Endothelial cell of umbilical vein (primary cell): ENCODE measurements around the gene TIMM17A. TPM values are rescaled to one million over a fixed set of nuclear protein-coding genes. Genes with fewer than 3 reads are reported as not detected.

Experiments
- BruUV-seq: library from RNA; stranded (reverse); fragments of 400-500 nt; replicated peaks from 2 replicates; lab custom pipeline; 2021; lab: Mats Ljungman, UMichigan
- CTCF ChIA-PET: fragments of 300-600, 350-600 bp; sonication (Branson Sonifier 250); formaldehyde crosslinking; loops from one replicate; lab custom pipeline; 2021; ENCODE audit warnings: antibody characterized with exemption, inconsistent platforms; lab: Charles Lee
- POLR2A ChIA-PET: fragments of 300-600, 350-600 bp; sonication (Branson Sonifier 250); formaldehyde crosslinking; loops from one replicate; lab custom pipeline; 2021; ENCODE audit warnings: antibody characterized with exemption, inconsistent platforms; lab: Charles Lee
- DNase-seq: peaks from one replicate; pipeline ENCODE4 v3.0.0-alpha.2; 2011; ENCODE audit warnings: low read depth, low spot score
- FAIRE-seq: peaks from 2 replicates; lab custom pipeline; 2011; peaks lifted over from hg19 to GRCh38; lab: Jason Lieb, UNC
- H2AFZ ChIP-seq: 2 replicates; pipeline ENCODE4 v1.6.0; 2012; ENCODE audit warnings: low read depth, low read length, control low read depth, inconsistent platforms
- H3K27ac ChIP-seq: 2 replicates; pipeline ENCODE4 v1.5.1; 2011; ENCODE audit warnings: low read depth, mild to moderate bottlenecking, control low read depth, low read length, moderate library complexity; ENCODE audit not compliant: insufficient read depth
- H3K27me3 ChIP-seq, 2 experiments: 2 replicates each; pipeline versions ENCODE4 v1.6.0 to v1.6.1; 2011; ENCODE audit warnings: low read length in 2 of 2, mixed read lengths in 1 of 2; ENCODE audit not compliant: control insufficient read depth in 2 of 2, insufficient read depth in 2 of 2
- H3K36me3 ChIP-seq, 2 experiments: 2 replicates in 1 of 2; 3 replicates in 1 of 2; pipeline ENCODE4 v1.5.1; 2011; ENCODE audit warnings: low read length in 2 of 2, mild to moderate bottlenecking in 1 of 2, moderate library complexity in 1 of 2; ENCODE audit not compliant: control insufficient read depth in 2 of 2, insufficient read depth in 2 of 2; ENCODE audit errors: extremely low read depth in 1 of 2
- H3K4me1 ChIP-seq: 3 replicates; pipeline ENCODE4 v1.5.1; 2011; ENCODE audit warnings: mild to moderate bottlenecking, low read length; ENCODE audit not compliant: control insufficient read depth, insufficient read depth; ENCODE audit errors: extremely low read depth
- H3K4me2 ChIP-seq: 2 replicates; pipeline ENCODE4 v1.6.1; 2011; ENCODE audit warnings: low read length, control low read depth, mixed read lengths; ENCODE audit not compliant: insufficient read depth
- H3K4me3 ChIP-seq, 3 experiments: fragments of 200-600 bp in 1 of 3; sonication (generic), shearing (Covaris generic) in 1 of 3; replicated peaks in 1 of 3; 2 replicates each; pipeline ENCODE4 v1.5.1; 2011 to 2016; ENCODE audit warnings: control low read depth in 3 of 3, low read length in 3 of 3, mild to moderate bottlenecking in 2 of 3, inconsistent platforms in 1 of 3, low read depth in 1 of 3, moderate library complexity in 1 of 3; ENCODE audit not compliant: insufficient read depth in 1 of 3
- H3K79me2 ChIP-seq: 2 replicates; pipeline ENCODE4 v1.6.0; 2012; ENCODE audit warnings: low read length, inconsistent platforms; ENCODE audit not compliant: control insufficient read depth, insufficient read depth
- H3K9ac ChIP-seq: replicated peaks from 2 replicates; pipeline ENCODE3; 2011; ENCODE audit warnings: low read length, control low read depth; ENCODE audit not compliant: insufficient read depth; ENCODE audit errors: extremely low read depth
- H3K9me1 ChIP-seq: replicated peaks from 3 replicates; pipeline ENCODE4 v1.6.0; 2011; ENCODE audit warnings: mild to moderate bottlenecking, low read length; ENCODE audit not compliant: control insufficient read depth, insufficient read depth; ENCODE audit errors: extremely low read depth
- H3K9me3 ChIP-seq: replicated peaks from 2 replicates; pipeline ENCODE4 v1.5.1; 2012; ENCODE audit warnings: low read length, inconsistent platforms; ENCODE audit not compliant: control insufficient read depth, insufficient read depth
- H4K20me1 ChIP-seq: replicated peaks from 2 replicates; pipeline ENCODE3; 2011; ENCODE audit warnings: mild to moderate bottlenecking, low read length; ENCODE audit not compliant: control insufficient read depth, insufficient read depth; ENCODE audit errors: extremely low read depth
- CTCF ChIP-seq, 2 donors: IDR thresholded peaks; 1 replicate in 1 of 2; 2 replicates in 1 of 2; pipeline ENCODE4 v1.5.1; 2011; ENCODE audit warnings: low read length in 2 of 2, mild to moderate bottlenecking in 2 of 2, moderate library complexity in 2 of 2, control low read depth in 1 of 2, inconsistent platforms in 1 of 2, low read depth in 1 of 2; ENCODE audit not compliant: insufficient read depth in 1 of 2; ENCODE audit errors: extremely low read depth in 1 of 2
- EZH2 ChIP-seq: IDR thresholded peaks from 2 replicates; pipeline ENCODE4 v1.6.1; 2012; ENCODE audit warnings: borderline replicate concordance, low read depth, mild to moderate bottlenecking, moderate library complexity, low read length, inconsistent platforms; ENCODE audit not compliant: severe bottlenecking
- FOS ChIP-seq: IDR thresholded peaks from 2 replicates; pipeline ENCODE4 v1.6.1; 2011; ENCODE audit warnings: mild to moderate bottlenecking, low read length, moderate library complexity, borderline replicate concordance; ENCODE audit not compliant: insufficient read depth
- GATA2 ChIP-seq: IDR thresholded peaks from 2 replicates; pipeline ENCODE4 v1.7.0; 2011; ENCODE audit warnings: low read depth, mild to moderate bottlenecking, moderate library complexity, mixed read lengths, low read length; ENCODE audit not compliant: insufficient read length, insufficient read depth
- JUN ChIP-seq: IDR thresholded peaks from 2 replicates; pipeline ENCODE4 v1.6.1; 2011; ENCODE audit warnings: borderline replicate concordance, low read depth; ENCODE audit not compliant: insufficient read length, insufficient read depth
- MAX ChIP-seq: IDR thresholded peaks from 2 replicates; pipeline ENCODE4 v1.6.1; 2011; ENCODE audit not compliant: insufficient read depth, insufficient read length
- MYC ChIP-seq: IDR thresholded peaks from one replicate; pipeline ENCODE4 v1.6.1; 2011; ENCODE audit warnings: mild to moderate bottlenecking, low read depth, low read length
- POLR2A ChIP-seq: IDR thresholded peaks from 2 replicates; pipeline ENCODE4 v1.6.1; 2012; ENCODE audit warnings: low read depth, mild to moderate bottlenecking, control low read depth, low read length
- POLR2AphosphoS5 ChIP-seq: IDR thresholded peaks from 2 replicates; pipeline ENCODE4 v1.6.1; 2012; ENCODE audit warnings: low read depth, mild to moderate bottlenecking, control low read depth, low read length, moderate library complexity; ENCODE audit not compliant: insufficient read depth
- dilution Hi-C: fragments of 300-500 bp; cut with MboI; formaldehyde crosslinking; loops from one replicate; pipeline ENCODE4 v1.15.0; 2019; ENCODE audit warnings: low sequenced_read_pairs; ENCODE audit not compliant: extremely low pct_ligation_motif_present
- intact Hi-C: fragments of 100-400 bp; cut with micrococcal nuclease; formaldehyde crosslinking; loops from one replicate; pipeline ENCODE4 v1.10.0; 2022
- polyA plus RNA-seq, 4 experiments: library from polyadenylated mRNA; depleted of rRNA in 3 of 4; stranded (reverse) in 3 of 4; unstranded in 1 of 4; fragments of >200 nt; gene quantifications; 2 replicates each; pipeline versions ENCODE4 v1.2.1 to v1.2.3, GENCODE V29; 2011 to 2012; ENCODE audit warnings: missing spikeins in 1 of 4
- total RNA-seq: library from RNA; stranded (reverse); gene quantifications from 2 replicates; pipeline ENCODE4 v1.2.3, GENCODE V29; 2021

Gene TIMM17A
- total and polyA plus RNA-seq, 2 donors (not counting 3 experiments of a cell fraction or from before 2014, with no cell fraction given), result 57.9 to 105 TPM

DNA sequence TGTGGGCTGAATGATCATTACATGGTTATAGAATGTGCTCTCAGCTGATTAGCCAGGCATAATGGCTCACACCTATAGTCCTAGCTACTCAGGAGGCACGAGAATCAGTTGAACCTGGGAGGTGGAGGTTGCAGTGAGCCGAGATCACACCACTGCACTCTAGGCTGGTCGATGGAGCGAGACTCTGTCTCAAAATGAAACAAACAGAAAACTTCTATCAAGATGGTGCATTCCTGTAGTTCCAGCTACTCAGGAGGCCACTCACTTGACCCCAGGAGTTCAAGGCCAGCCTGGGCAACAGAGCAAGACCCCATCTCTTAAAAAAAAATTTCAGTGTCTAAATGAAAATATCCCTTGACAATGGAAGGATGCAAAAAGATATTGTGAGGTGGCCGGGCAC is 10.9 kb downstream of the TIMM17A start:
- no peak overlapping the region for H3K27ac ChIP-seq
- H3K36me3 ChIP-seq, result peaks cover 18 to 24% of the 10 kb centered on the region in 2 experiments
- FAIRE-seq (no peak), DNase-seq (no peak)
- TF ChIP-seq POLR2AphosphoS5, result no peak
- no peak for TF ChIP-seq MAX
- TF ChIP-seq JUN, result no peak
- no peak for TF ChIP-seq MYC
- no peak for TF ChIP-seq POLR2A
- no peak for TF ChIP-seq CTCF (IDR thresholded peaks at IDR 0.05; ENCODE audit: extremely low read depth in 1 of 2, insufficient read depth in 1 of 2, low read depth in 1 of 2, low read length in 2 of 2)
- TF ChIP-seq GATA2, result no peak
- no peak for TF ChIP-seq EZH2
- TF ChIP-seq FOS, result no peak
- no peaks in the 10 kb centered on the region for H3K9me1 ChIP-seq
- H4K20me1 ChIP-seq, result no peaks in the 10 kb centered on the region
- POLR2A ChIA-PET, result no interaction called here
- H3K9ac ChIP-seq, result no peak overlapping the region
- BruUV-seq, result no TSS peak
- H3K27me3 ChIP-seq, result no peaks in the 10 kb centered on the region
- H2AFZ ChIP-seq, result no peak overlapping the region
- no peak overlapping the region for H3K4me3 ChIP-seq
- H3K9me3 ChIP-seq, result no peaks in the 10 kb centered on the region
- dilution Hi-C loops, result no loop called here
- H3K4me1 ChIP-seq, result no peaks in the 10 kb centered on the region
- no peak overlapping the region for H3K4me2 ChIP-seq
- intact Hi-C loops, result no loop called here
- H3K79me2 ChIP-seq, result peaks cover 5% of the 10 kb centered on the region
- CTCF ChIA-PET, result interaction anchor here (0.7 to 15.9 kb wide), 2 partner anchors 70 to 88 kb away, joined by 3 to 577 read pairs; no protein-coding TSS in a partner anchor
